MG63 (cell line): ENCODE data around the gene LUC7L3. TPM values are rescaled to one million over a fixed set of nuclear protein-coding genes. Genes with fewer than 3 reads are reported as not detected.
"Not testable (repeated sequence)": the region's sequence is repeated elsewhere in the genome, so short reads cannot be mapped to it uniquely, and the experiment has no call there.

Experiments
- DNase-seq: peaks from one replicate; pipeline ENCODE4 v3.0.0-alpha.2; 2020
- H3K27me3 ChIP-seq: fragments of 250-450 bp; sonication (Bioruptor Pico); 2 replicates; pipeline ENCODE4 v1.5.1; 2020; ENCODE audit warnings: mild to moderate bottlenecking, moderate library complexity
- H3K36me3 ChIP-seq: fragments of 250-450 bp; sonication (Bioruptor Pico); 2 replicates; pipeline ENCODE4 v1.5.1; 2020; ENCODE audit warnings: mild to moderate bottlenecking, moderate library complexity
- H3K4me3 ChIP-seq: fragments of 250-450 bp; sonication (Bioruptor Pico); 2 replicates; pipeline ENCODE4 v1.5.1; 2020; ENCODE audit warnings: mild to moderate bottlenecking, moderate library complexity
- H3K9me3 ChIP-seq: fragments of 250-450 bp; sonication (Bioruptor Pico); 2 replicates; pipeline ENCODE4 v1.5.1; 2020; ENCODE audit warnings: mild to moderate bottlenecking, moderate library complexity
- total RNA-seq: library from RNA; depleted of rRNA; stranded (reverse); fragments of >200 nt; shearing (Covaris generic); gene quantifications from 2 replicates; pipeline ENCODE4 v1.2.3, GENCODE V29; 2014; ENCODE audit warnings: low replicate concordance; rRNA removed

Gene LUC7L3
- 18.1 and 136 TPM in 2 replicates for total RNA-seq

- Histone ChIP-seq H3K9me3 (no peaks in the 10 kb centered on the region), H3K27me3 (no peaks in the 10 kb centered on the region), H3K4me3 (peak within 1 kb of the TSS; percentile 74), H3K36me3 (peaks cover 22% of the 10 kb centered on the region)
- DNase-seq: peak; percentile 96
These were observed at the start of gene LUC7L3 for GRCh38 chr17:50719144-50719923. LUC7L3 (plus strand) TSS chr17:50719603; CDS start chr17:50719733, 130 bp downstream.

GRCh38 chr17:50672071-50672470, 47.3 kb upstream of the LUC7L3 start:
- Histone ChIP-seq H3K27me3 (no peaks in the 10 kb centered on the region), H3K36me3 (no peaks in the 10 kb centered on the region), H3K4me3 (no peak overlapping the region), H3K9me3 (no peaks in the 10 kb centered on the region)
- no peak for DNase-seq

GRCh38 chr17:50672831-50673551, 46.4 kb upstream of the LUC7L3 start:
- Histone ChIP-seq H3K27me3 (no peaks in the 10 kb centered on the region), H3K4me3 (no peak overlapping the region), H3K9me3 (no peaks in the 10 kb centered on the region), H3K36me3 (no peaks in the 10 kb centered on the region)
- peak; percentile 88 for DNase-seq

GRCh38 chr17:50675190-50675589, 44.2 kb upstream of the LUC7L3 start:
- H3K9me3 ChIP-seq: no peaks in the 10 kb centered on the region
- no peak overlapping the region for H3K4me3 ChIP-seq
- H3K36me3 ChIP-seq: no peaks in the 10 kb centered on the region
- no peak for DNase-seq
- H3K27me3 ChIP-seq: no peaks in the 10 kb centered on the region

- no peak overlapping the region for H3K4me3 ChIP-seq
- H3K9me3 ChIP-seq: no peaks in the 10 kb centered on the region
- DNase-seq: no peak
- no peaks in the 10 kb centered on the region for H3K27me3 ChIP-seq
- no peaks in the 10 kb centered on the region for H3K36me3 ChIP-seq
These were observed 43.8 kb upstream of the LUC7L3 start for GRCh38 chr17:50675627-50676026.

GRCh38 chr17:50676065-50676975, 43.1 kb upstream of the LUC7L3 start:
- H3K36me3 ChIP-seq: no peaks in the 10 kb centered on the region
- no peak for DNase-seq
- no peaks in the 10 kb centered on the region for H3K27me3 ChIP-seq
- no peaks in the 10 kb centered on the region for H3K9me3 ChIP-seq
- H3K4me3 ChIP-seq: no peak overlapping the region

- Histone ChIP-seq H3K9me3 (no peaks in the 10 kb centered on the region), H3K36me3 (no peaks in the 10 kb centered on the region), H3K4me3 (no peak overlapping the region), H3K27me3 (no peaks in the 10 kb centered on the region)
- DNase-seq: no peak
These were observed 41.5 kb upstream of the LUC7L3 start for GRCh38 chr17:50677851-50678375.

- no peaks in the 10 kb centered on the region for H3K27me3 ChIP-seq
- no peak for DNase-seq
- H3K4me3 ChIP-seq: no peak overlapping the region
- H3K36me3 ChIP-seq: no peaks in the 10 kb centered on the region
- H3K9me3 ChIP-seq: no peaks in the 10 kb centered on the region
These were observed 40.3 kb upstream of the LUC7L3 start for GRCh38 chr17:50679008-50679544.

- Histone ChIP-seq H3K36me3 (no peaks in the 10 kb centered on the region), H3K9me3 (no peaks in the 10 kb centered on the region), H3K4me3 (no peak overlapping the region), H3K27me3 (no peaks in the 10 kb centered on the region)
- DNase-seq: no peak
These were observed 39.3 kb upstream of the LUC7L3 start for GRCh38 chr17:50680126-50680525.

- not testable (repeated sequence) for DNase-seq, H3K9me3 ChIP-seq, H3K36me3 ChIP-seq, H3K27me3 ChIP-seq, H3K4me3 ChIP-seq
These were observed 38.7 kb upstream of the LUC7L3 start for GRCh38 chr17:50680543-50681262.

- H3K4me3 ChIP-seq: no peak overlapping the region
- no peaks in the 10 kb centered on the region for H3K27me3 ChIP-seq
- peak; percentile 67 for DNase-seq
- H3K36me3 ChIP-seq: no peaks in the 10 kb centered on the region
- H3K9me3 ChIP-seq: no peaks in the 10 kb centered on the region
These were observed 37.9 kb upstream of the LUC7L3 start for GRCh38 chr17:50681263-50682200.

- Histone ChIP-seq H3K36me3 (no peaks in the 10 kb centered on the region; the same call in 1 of the 2 replicates), H3K4me3 (no peak overlapping the region), H3K27me3 (no peaks in the 10 kb centered on the region), H3K9me3 (no peaks in the 10 kb centered on the region)
- no peak for DNase-seq
These were observed 37.0 kb upstream of the LUC7L3 start for GRCh38 chr17:50682441-50682840.

- Histone ChIP-seq H3K4me3 (no peak overlapping the region), H3K9me3 (no peaks in the 10 kb centered on the region), H3K36me3 (no peaks in the 10 kb centered on the region; the same call in 1 of the 2 replicates), H3K27me3 (no peaks in the 10 kb centered on the region)
- no peak for DNase-seq
These were observed 36.5 kb upstream of the LUC7L3 start for GRCh38 chr17:50682938-50683337.

GRCh38 chr17:50683434-50684287, 35.7 kb upstream of the LUC7L3 start:
- Histone ChIP-seq H3K27me3 (no peaks in the 10 kb centered on the region), H3K9me3 (no peaks in the 10 kb centered on the region), H3K36me3 (no peaks in the 10 kb centered on the region; the same call in 1 of the 2 replicates), H3K4me3 (no peak overlapping the region)
- DNase-seq: no peak
